Osteoblast (primary cell): ENCODE measurements around the gene GALNT9. TPM values are rescaled to one million over a fixed set of nuclear protein-coding genes. Genes with fewer than 3 reads are reported as not detected.

ENCODE experiments used
- DNase-seq: peaks from one replicate; pipeline ENCODE4 v3.0.0; 2011; ENCODE audit warnings: low spot score, mixed read lengths; ENCODE audit not compliant: insufficient read length; ENCODE audit errors: missing footprints
- H2AFZ ChIP-seq: 2 replicates; pipeline ENCODE4 v1.6.0; 2011; ENCODE audit warnings: mild to moderate bottlenecking, low read length
- H3K27ac ChIP-seq: 2 replicates; pipeline ENCODE4 v1.5.1; 2011; ENCODE audit warnings: mild to moderate bottlenecking, low read depth, low read length, moderate library complexity
- H3K27me3 ChIP-seq: 2 replicates; pipeline ENCODE4 v1.6.0; 2012; ENCODE audit warnings: mild to moderate bottlenecking, control low read depth, inconsistent platforms, low read length, moderate library complexity; ENCODE audit not compliant: insufficient read depth
- H3K36me3 ChIP-seq: 2 replicates; pipeline ENCODE4 v1.5.1; 2011; ENCODE audit warnings: mild to moderate bottlenecking, low read length, control low read depth, moderate library complexity; ENCODE audit not compliant: insufficient read depth
- H3K4me1 ChIP-seq: 2 replicates; pipeline ENCODE4 v1.5.1; 2011; ENCODE audit warnings: mild to moderate bottlenecking, low read length, control low read depth, moderate library complexity; ENCODE audit not compliant: insufficient read depth
- H3K4me2 ChIP-seq: 2 replicates; pipeline ENCODE4 v1.6.0; 2011; ENCODE audit warnings: mild to moderate bottlenecking, low read length; ENCODE audit not compliant: insufficient read depth
- H3K4me3 ChIP-seq: fragments of 200-600 bp; sonication (generic); 3 replicates; pipeline ENCODE4 v1.5.1; 2012; ENCODE audit warnings: mild to moderate bottlenecking, low read length, inconsistent platforms; ENCODE audit not compliant: insufficient read depth
- H3K79me2 ChIP-seq: 2 replicates; pipeline ENCODE4 v1.6.0; 2012; ENCODE audit warnings: mild to moderate bottlenecking, low read length, control low read depth, inconsistent platforms; ENCODE audit not compliant: insufficient read depth
- H3K9me3 ChIP-seq: 2 replicates; pipeline ENCODE4 v1.5.1; 2011; ENCODE audit warnings: low read depth, low read length, control low read depth
- H4K20me1 ChIP-seq: 2 replicates; pipeline ENCODE4 v1.6.0; 2012; ENCODE audit warnings: mild to moderate bottlenecking, low read length, control low read depth; ENCODE audit not compliant: insufficient read depth
- total RNA-seq: library from RNA; depleted of rRNA; stranded (reverse); fragments of >200 nt; gene quantifications from 2 replicates; pipeline ENCODE4 v1.2.3, GENCODE V29; 2012
- TF ChIP-seq, protein P1 (sequence below): IDR thresholded peaks from 2 replicates; pipeline ENCODE4 v1.5.1; 2011; ENCODE audit warnings: mild to moderate bottlenecking, low read depth, low read length, moderate library complexity; ENCODE audit errors: extremely low read depth

The GALNT9 gene
- total RNA-seq, 1 donor = 0.36 TPM

DNA sequence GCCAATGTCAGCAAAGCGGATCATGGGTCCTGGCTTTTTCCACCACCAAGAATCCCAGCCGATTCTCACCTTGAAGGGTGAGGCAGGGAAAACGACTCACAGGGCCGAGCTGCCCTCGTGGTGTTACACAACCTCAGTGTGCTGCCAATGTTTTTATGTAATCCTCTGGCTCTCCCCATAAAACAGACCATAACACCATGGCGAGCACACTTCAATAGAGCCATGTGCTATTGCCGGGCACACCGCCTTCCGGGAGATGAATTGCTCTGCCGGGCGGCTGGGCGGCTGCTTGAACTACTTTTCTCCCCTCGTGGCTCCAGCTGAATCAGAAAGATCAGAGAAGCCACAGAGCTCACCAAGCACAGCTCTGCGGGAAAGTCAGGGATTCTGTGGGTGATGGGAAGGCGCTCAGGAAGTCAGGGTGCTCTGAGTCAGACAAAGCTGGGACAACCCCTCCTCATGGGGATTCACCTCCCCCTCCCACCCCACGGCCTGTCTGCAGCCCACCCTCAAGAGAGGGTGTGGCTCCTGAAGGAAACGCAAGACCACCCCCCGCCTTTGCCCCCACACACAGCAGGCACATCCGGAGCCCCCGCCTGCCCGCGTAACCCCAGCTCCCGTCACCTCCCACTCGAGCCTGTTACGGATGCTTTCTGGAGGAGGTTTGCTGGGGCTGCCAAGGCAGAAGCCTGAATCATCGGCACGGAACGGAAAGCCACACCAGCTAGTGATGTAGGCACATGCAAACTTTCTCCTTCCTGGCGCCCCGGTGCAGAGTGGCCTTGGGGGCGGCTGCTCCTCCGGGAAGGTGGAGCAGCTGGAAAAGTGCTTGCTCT, 1.8 kb downstream of the GALNT9 start:
- Histone ChIP-seq H3K4me1 (peaks cover 14% of the 10 kb centered on the region), H3K27me3 (peaks cover 35% of the 10 kb centered on the region), H4K20me1 (no peaks in the 10 kb centered on the region), H3K27ac (peak overlapping the region; percentile 73), H3K36me3 (no peaks in the 10 kb centered on the region), H3K79me2 (no peaks in the 10 kb centered on the region), H3K4me3 (peak overlapping the region; percentile 60), H3K9me3 (no peaks in the 10 kb centered on the region), H3K4me2 (peak overlapping the region; percentile 72), H2AFZ (peak overlapping the region; percentile 63)
- TF ChIP-seq, protein P1, sequence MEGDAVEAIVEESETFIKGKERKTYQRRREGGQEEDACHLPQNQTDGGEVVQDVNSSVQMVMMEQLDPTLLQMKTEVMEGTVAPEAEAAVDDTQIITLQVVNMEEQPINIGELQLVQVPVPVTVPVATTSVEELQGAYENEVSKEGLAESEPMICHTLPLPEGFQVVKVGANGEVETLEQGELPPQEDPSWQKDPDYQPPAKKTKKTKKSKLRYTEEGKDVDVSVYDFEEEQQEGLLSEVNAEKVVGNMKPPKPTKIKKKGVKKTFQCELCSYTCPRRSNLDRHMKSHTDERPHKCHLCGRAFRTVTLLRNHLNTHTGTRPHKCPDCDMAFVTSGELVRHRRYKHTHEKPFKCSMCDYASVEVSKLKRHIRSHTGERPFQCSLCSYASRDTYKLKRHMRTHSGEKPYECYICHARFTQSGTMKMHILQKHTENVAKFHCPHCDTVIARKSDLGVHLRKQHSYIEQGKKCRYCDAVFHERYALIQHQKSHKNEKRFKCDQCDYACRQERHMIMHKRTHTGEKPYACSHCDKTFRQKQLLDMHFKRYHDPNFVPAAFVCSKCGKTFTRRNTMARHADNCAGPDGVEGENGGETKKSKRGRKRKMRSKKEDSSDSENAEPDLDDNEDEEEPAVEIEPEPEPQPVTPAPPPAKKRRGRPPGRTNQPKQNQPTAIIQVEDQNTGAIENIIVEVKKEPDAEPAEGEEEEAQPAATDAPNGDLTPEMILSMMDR = no peak
- DNase-seq = peak; percentile 100

DNA sequence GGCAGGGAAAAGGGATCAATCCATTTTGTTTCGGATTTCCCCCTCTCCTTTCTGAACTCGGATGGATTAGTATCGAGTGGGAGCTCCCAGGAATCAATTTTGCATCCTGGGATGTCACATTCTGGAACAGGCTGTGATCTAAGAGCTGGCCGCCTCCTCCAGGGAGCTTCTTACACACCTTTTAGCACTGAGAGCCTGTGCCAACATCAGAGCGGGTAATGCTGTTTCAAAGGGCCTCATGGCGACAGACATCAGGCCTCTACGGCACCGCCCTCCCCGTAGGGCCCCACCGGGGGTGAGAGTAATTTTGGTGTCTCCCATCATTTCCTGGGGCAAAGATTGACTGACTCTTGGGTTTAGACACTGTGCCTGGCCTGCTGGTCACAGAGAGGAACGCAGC, 2.7 kb downstream of the GALNT9 start:
- Histone ChIP-seq H3K4me2 (no peak overlapping the region), H3K79me2 (no peaks in the 10 kb centered on the region), H3K9me3 (no peaks in the 10 kb centered on the region), H3K27ac (no peak overlapping the region), H3K4me1 (peaks cover 14% of the 10 kb centered on the region), H3K27me3 (peaks cover 34% of the 10 kb centered on the region), H3K36me3 (no peaks in the 10 kb centered on the region), H4K20me1 (no peaks in the 10 kb centered on the region), H3K4me3 (no peak overlapping the region), H2AFZ (no peak overlapping the region)
- DNase-seq = no peak
- TF ChIP-seq, protein P1 = no peak

DNA sequence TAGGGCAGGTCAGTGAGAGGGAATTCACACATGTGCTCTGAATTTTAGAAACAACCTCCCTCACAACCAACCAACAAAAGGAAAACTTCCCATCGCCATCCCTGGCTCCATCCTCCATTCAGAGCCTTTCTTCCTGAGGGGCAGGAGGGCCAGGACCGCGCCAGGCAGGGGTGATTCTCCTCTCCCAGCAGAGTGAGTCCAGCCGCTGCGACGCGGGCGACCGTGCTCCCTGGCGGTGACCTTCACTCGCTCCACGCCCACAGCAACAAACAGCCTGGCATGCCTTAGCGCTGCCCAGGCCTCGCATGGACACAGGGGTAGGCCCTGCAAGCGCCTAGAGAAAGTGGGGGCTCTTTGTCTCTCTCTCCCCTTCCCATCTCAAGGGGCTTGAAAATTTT, 3.7 kb downstream of the GALNT9 start:
- H3K4me1 ChIP-seq = peaks cover 14% of the 10 kb centered on the region
- TF ChIP-seq, protein P1 = no peak
- no peak overlapping the region for H3K27ac ChIP-seq
- no peak overlapping the region for H3K4me3 ChIP-seq
- no peaks in the 10 kb centered on the region for H4K20me1 ChIP-seq
- no peaks in the 10 kb centered on the region for H3K36me3 ChIP-seq
- H3K27me3 ChIP-seq = peaks cover 25% of the 10 kb centered on the region
- H3K9me3 ChIP-seq = no peaks in the 10 kb centered on the region
- H3K79me2 ChIP-seq = no peaks in the 10 kb centered on the region
- H3K4me2 ChIP-seq = no peak overlapping the region
- no peak for DNase-seq
- H2AFZ ChIP-seq = no peak overlapping the region

DNA sequence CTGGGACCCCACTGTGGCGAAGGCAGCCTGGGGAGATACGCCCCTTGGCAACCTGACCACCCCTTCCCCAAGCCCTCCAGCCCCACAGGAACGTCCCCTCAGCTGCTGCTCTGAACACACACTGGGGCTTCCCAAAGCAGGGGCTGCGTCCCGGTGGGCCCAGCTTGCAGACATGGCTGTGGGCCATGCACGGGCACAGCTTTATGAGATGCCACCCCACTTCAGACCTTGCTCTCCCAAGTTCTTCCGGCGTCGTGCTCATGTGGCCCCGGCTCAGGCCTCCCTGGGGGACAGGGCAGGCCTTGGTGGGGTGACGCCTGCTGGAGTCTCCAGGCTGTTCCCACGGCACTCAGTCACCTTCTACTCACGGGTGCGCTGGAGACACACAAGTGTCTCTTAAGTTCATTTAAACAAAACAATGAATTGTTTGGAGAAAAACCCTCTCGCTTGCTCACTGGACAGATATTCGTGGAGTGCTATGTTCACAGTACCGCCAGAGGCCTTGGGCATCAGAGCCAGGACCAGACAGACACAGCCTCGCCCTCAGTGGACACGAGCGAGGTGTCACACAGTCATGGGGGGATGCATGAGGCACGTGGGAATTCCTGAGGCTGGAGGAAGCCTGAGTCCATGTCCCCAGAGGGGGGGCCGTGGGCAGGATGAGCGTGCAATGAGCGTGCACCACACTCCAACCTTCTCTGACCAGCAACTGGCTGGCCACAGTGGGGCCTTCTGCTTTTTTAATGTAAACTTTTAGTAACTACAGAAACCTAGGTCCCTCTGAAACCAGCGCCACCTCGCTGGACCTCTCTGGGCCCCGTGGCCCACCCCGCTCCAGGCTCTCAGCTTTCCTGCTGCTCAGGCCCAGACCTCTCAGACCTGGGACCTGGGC, 4.3 kb downstream of the GALNT9 start:
- Histone ChIP-seq H3K36me3 (no peaks in the 10 kb centered on the region), H3K27me3 (peaks cover 18% of the 10 kb centered on the region), H3K79me2 (no peaks in the 10 kb centered on the region), H4K20me1 (no peaks in the 10 kb centered on the region), H2AFZ (no peak overlapping the region), H3K27ac (no peak overlapping the region), H3K4me3 (no peak overlapping the region), H3K9me3 (no peaks in the 10 kb centered on the region), H3K4me2 (no peak overlapping the region), H3K4me1 (peaks cover 14% of the 10 kb centered on the region)
- TF ChIP-seq, protein P1 = no peak
- peak; percentile 92 for DNase-seq
